Measurements from ENCODE around the gene KRTAP4-4.
"Not testable (repeated sequence)": the region's sequence is repeated elsewhere in the genome, so short reads cannot be mapped to it uniquely, and the experiment has no call there.

KRTAP4-4 gene

GRCh38 chr17:41151525-41151924, 9.0 kb downstream of the KRTAP4-4 start:
- Histone ChIP-seq H4K20me1 (no peaks in the 10 kb centered on the region), H3K36me3 (no peaks in the 10 kb centered on the region), H3K4me3 (no peak overlapping the region), H3K9me3 (replicated peaks in 1 of 11) (no peaks in the 10 kb centered on the region), H3K4me2 (no peak overlapping the region), H3K27me3 (no peaks in the 10 kb centered on the region), H3K9ac (no peak overlapping the region), H3K4me1 (peaks cover 0 to 14% (median 0%) of the 10 kb centered on the region in 10 experiments; a peak in 4 of 20 replicates), H3K27ac (no peak overlapping the region)
- TF ChIP-seq Cebpa-rat (IDR thresholded peaks at IDR 0.05), result no peak

GRCh38 chr17:41150026-41150425, 10.5 kb downstream of the KRTAP4-4 start:
- TF ChIP-seq Cebpa-rat (IDR thresholded peaks at IDR 0.05), result no peak
- Histone ChIP-seq H4K20me1 (no peaks in the 10 kb centered on the region), H3K27me3 (no peaks in the 10 kb centered on the region), H3K4me2 (no peak overlapping the region), H3K9ac (no peak overlapping the region), H3K4me1 (peaks cover 0 to 14% (median 0%) of the 10 kb centered on the region in 10 experiments; a peak in 4 of 20 replicates), H3K36me3 (no peaks in the 10 kb centered on the region), H3K27ac (no peak overlapping the region), H3K4me3 (no peak overlapping the region), H3K9me3 (replicated peaks in 1 of 11) (0 out of 22 replicates have a peak, but pooled peaks cover 0 to 3% (median 0%) of the 10 kb centered on the region in 11 experiments)

GRCh38 chr17:41149652-41149985, 10.9 kb downstream of the KRTAP4-4 start, which contains the start of gene KRTAP4-5:
KRTAP4-5 (minus strand) TSS chr17:41149825; CDS start chr17:41149767, 58 bp downstream.
- H3K4me3 ChIP-seq, result no peak within 1 kb of the TSS
- H3K4me2 ChIP-seq, result no peak within 1 kb of the TSS
- no peak within 1 kb of the TSS for H3K27ac ChIP-seq
- H3K27me3 ChIP-seq, result no peaks in the 10 kb centered on the region
- H3K36me3 ChIP-seq, result no peaks in the 10 kb centered on the region
- H3K9ac ChIP-seq, result no peak within 1 kb of the TSS
- TF ChIP-seq Cebpa-rat (IDR thresholded peaks at IDR 0.05), result no peak
- peaks cover 0 to 14% (median 0%) of the 10 kb centered on the region in 10 experiments; a peak in 4 of 20 replicates for H3K4me1 ChIP-seq
- H4K20me1 ChIP-seq, result no peaks in the 10 kb centered on the region
- H3K9me3 ChIP-seq (replicated peaks in 1 of 11), result peaks cover 0 to 6% (median 0%) of the 10 kb centered on the region in 11 experiments; a peak in 1 of 22 replicates

- H4K20me1 ChIP-seq, H3K36me3 ChIP-seq, H3K4me1 ChIP-seq, H3K4me3 ChIP-seq, H3K9ac ChIP-seq, H3K27ac ChIP-seq, H3K4me2 ChIP-seq, H3K27me3 ChIP-seq: not testable (repeated sequence)
- peaks cover 4 to 11% (median 5%) of the 10 kb centered on the region in 11 experiments for H3K9me3 ChIP-seq (replicated peaks in 1 of 11)
These were observed 11.4 kb downstream of the KRTAP4-4 start for GRCh38 chr17:41148971-41149651.

GRCh38 chr17:41147531-41148204, 12.9 kb downstream of the KRTAP4-4 start:
- Histone ChIP-seq H3K36me3 (peaks cover 0 to 3% (median 0%) of the 10 kb centered on the region in 11 experiments; a peak in 1 of 22 replicates), H3K4me1 (no peaks in the 10 kb centered on the region), H3K4me3 (no peak overlapping the region), H3K4me2 (no peak overlapping the region), H3K9ac (no peak overlapping the region), H3K27ac (no peak overlapping the region), H3K27me3 (no peaks in the 10 kb centered on the region), H3K9me3 (replicated peaks in 1 of 11) (peaks cover 18 to 25% (median 19%) of the 10 kb centered on the region in 11 experiments), H4K20me1 (no peaks in the 10 kb centered on the region)
- TF ChIP-seq Cebpa-rat (IDR thresholded peaks at IDR 0.05), result no peak

GRCh38 chr17:41145261-41145660, 15.3 kb downstream of the KRTAP4-4 start:
- TF ChIP-seq Cebpa-rat (IDR thresholded peaks at IDR 0.05), result no peak
- Histone ChIP-seq H3K9ac (no peak overlapping the region), H3K9me3 (replicated peaks in 1 of 11) (peaks cover 40 to 49% (median 43%) of the 10 kb centered on the region in 11 experiments), H3K4me2 (no peak overlapping the region), H4K20me1 (no peaks in the 10 kb centered on the region), H3K4me1 (peaks cover 0 to 5% (median 0%) of the 10 kb centered on the region in 10 experiments; a peak in 2 of 20 replicates), H3K27me3 (no peaks in the 10 kb centered on the region), H3K4me3 (no peak overlapping the region), H3K36me3 (peaks cover 0 to 3% (median 0%) of the 10 kb centered on the region in 11 experiments; a peak in 1 of 22 replicates), H3K27ac (no peak overlapping the region)

GRCh38 chr17:41144846-41145245, 15.7 kb downstream of the KRTAP4-4 start:
- no peak for TF ChIP-seq Cebpa-rat (IDR thresholded peaks at IDR 0.05)
- H3K4me1 ChIP-seq, result peaks cover 0 to 5% (median 0%) of the 10 kb centered on the region in 10 experiments; a peak in 2 of 20 replicates

GRCh38 chr17:41141361-41141760, 19.2 kb downstream of the KRTAP4-4 start:
- Histone ChIP-seq H3K9ac (no peak overlapping the region), H3K27me3 (no peaks in the 10 kb centered on the region), H3K27ac (no peak overlapping the region), H3K4me3 (no peak overlapping the region), H3K4me2 (no peak overlapping the region), H4K20me1 (no peaks in the 10 kb centered on the region), H3K9me3 (replicated peaks in 1 of 11) (peaks cover 58 to 78% (median 71%) of the 10 kb centered on the region in 11 experiments), H3K4me1 (peaks cover 0 to 5% (median 0%) of the 10 kb centered on the region in 10 experiments; a peak in 2 of 20 replicates), H3K36me3 (peaks cover 0 to 3% (median 0%) of the 10 kb centered on the region in 11 experiments; a peak in 1 of 22 replicates)
- no peak for TF ChIP-seq Cebpa-rat (IDR thresholded peaks at IDR 0.05)

More at GRCh38 chr17:41144846-41145245, 15.7 kb downstream of the KRTAP4-4 start:
- Histone ChIP-seq H3K9ac (no peak overlapping the region), H3K27me3 (no peaks in the 10 kb centered on the region), H4K20me1 (no peaks in the 10 kb centered on the region), H3K4me3 (no peak overlapping the region), H3K9me3 (replicated peaks in 1 of 11) (peaks cover 44 to 53% (median 47%) of the 10 kb centered on the region in 11 experiments), H3K36me3 (peaks cover 0 to 3% (median 0%) of the 10 kb centered on the region in 11 experiments; a peak in 1 of 22 replicates), H3K4me2 (no peak overlapping the region), H3K27ac (no peak overlapping the region)

- no peak for TF ChIP-seq Cebpa-rat (IDR thresholded peaks at IDR 0.05)
- Histone ChIP-seq H3K27ac (no peak within 1 kb of the TSS), H3K4me3 (no peak within 1 kb of the TSS), H3K4me2 (peak within 1 kb of the TSS in 1 of 11 experiments; percentile 16; a peak in 1 of 22 replicates), H3K27me3 (no peaks in the 10 kb centered on the region), H3K4me1 (peaks cover 0 to 5% (median 0%) of the 10 kb centered on the region in 10 experiments; a peak in 2 of 20 replicates), H4K20me1 (no peaks in the 10 kb centered on the region), H3K9ac (no peak within 1 kb of the TSS), H3K9me3 (replicated peaks in 1 of 11) (peaks cover 58 to 79% (median 71%) of the 10 kb centered on the region in 11 experiments), H3K36me3 (peaks cover 0 to 3% (median 0%) of the 10 kb centered on the region in 11 experiments; a peak in 1 of 22 replicates)
These were observed 20.0 kb downstream of the KRTAP4-4 start, which contains the start of gene KRTAP4-6 for GRCh38 chr17:41140360-41141131. KRTAP4-6 (minus strand) TSS chr17:41140544; CDS start chr17:41140487, 57 bp downstream.

- H3K9me3 ChIP-seq (replicated peaks in 1 of 11), result peaks cover 58 to 79% (median 71%) of the 10 kb centered on the region in 11 experiments
- not testable (repeated sequence) for H3K4me1 ChIP-seq, H3K9ac ChIP-seq, H3K36me3 ChIP-seq, H4K20me1 ChIP-seq, H3K4me2 ChIP-seq, H3K27ac ChIP-seq, H3K4me3 ChIP-seq, H3K27me3 ChIP-seq
These were observed 20.7 kb downstream of the KRTAP4-4 start for GRCh38 chr17:41139865-41140264.
